Activated T-helper 17 cell treated with anti-CD3 and anti-CD28 coated beads, Interleukin-2, amount 50 U/mL, for 72 hours (primary cell): ENCODE results near the gene MYO9A. TPM values are rescaled to one million over a fixed set of nuclear protein-coding genes. Genes with fewer than 3 reads are reported as not detected.

Source experiments
- ATAC-seq: fragments of 150-1000 bp; cut with Tn5 transposase; replicated peaks from 2 replicates; pipeline ENCODE4 v1.10.0; 2021; ENCODE audit warnings: mild to moderate bottlenecking, moderate library complexity
- H3K27ac Mint-ChIP-seq: one replicate; pipeline ENCODE4 v1.8.0; 2022; ENCODE audit warnings: mixed read lengths
- H3K27me3 Mint-ChIP-seq: one replicate; pipeline ENCODE4 v1.8.0; 2022; ENCODE audit warnings: mixed read lengths
- H3K36me3 Mint-ChIP-seq: one replicate; pipeline ENCODE4 v1.8.0; 2022; ENCODE audit warnings: low read depth, mild to moderate bottlenecking, mixed read lengths
- H3K4me1 Mint-ChIP-seq: one replicate; pipeline ENCODE4 v1.8.0; 2022; ENCODE audit warnings: mixed read lengths
- H3K4me3 Mint-ChIP-seq: one replicate; pipeline ENCODE4 v1.8.0; 2022; ENCODE audit warnings: mild to moderate bottlenecking, mixed read lengths
- H3K9me3 Mint-ChIP-seq: one replicate; pipeline ENCODE4 v1.8.0; 2022; ENCODE audit warnings: mixed read lengths
- total RNA-seq, 2 donors: library from RNA; stranded (reverse); gene quantifications; one replicate each; pipeline ENCODE4 v1.2.3, GENCODE V29; 2022

The MYO9A gene
- total RNA-seq, 2 donors from 2014 or later: 20.5 to 29.3 TPM

DNA sequence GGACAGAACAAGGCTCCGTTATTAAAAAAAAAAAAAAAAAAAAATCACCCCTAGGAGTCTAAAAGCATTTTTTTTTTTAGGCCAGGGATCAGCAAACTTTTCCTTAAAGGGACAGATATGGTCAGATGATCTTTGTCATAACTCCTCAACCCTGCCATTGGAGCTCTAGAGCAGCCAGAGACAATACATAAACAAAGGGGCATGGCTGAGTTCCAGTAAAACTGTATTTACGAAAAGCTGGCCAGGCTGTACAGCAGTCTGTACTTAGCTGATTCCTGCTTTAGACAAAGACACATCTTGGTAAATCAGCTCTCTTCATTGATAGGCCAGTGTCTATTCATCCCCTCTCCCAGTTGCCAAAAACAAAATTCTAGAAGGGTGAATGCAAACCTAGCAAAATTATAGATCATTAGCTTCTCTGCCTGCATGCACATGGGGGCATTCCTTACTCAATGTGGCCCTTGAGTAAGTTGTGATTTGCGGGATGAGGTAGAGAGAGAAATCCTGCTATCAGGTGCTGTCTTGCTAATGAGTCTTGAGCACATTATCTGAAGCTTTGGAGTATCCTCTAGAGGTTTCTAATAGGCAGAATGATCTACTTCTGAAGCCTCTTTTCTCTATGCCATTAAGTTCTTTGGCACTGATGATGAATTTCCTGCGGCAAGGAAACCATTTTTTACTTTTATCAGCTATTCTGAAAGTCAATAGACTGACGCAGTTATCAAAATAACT, 35.5 kb upstream of the MYO9A start:
- Mint-ChIP-seq H3K36me3 (no peaks in the 10 kb centered on the region), H3K9me3 (no peaks in the 10 kb centered on the region), H3K4me1 (peaks cover 5% of the 10 kb centered on the region), H3K27ac (no peak overlapping the region), H3K27me3 (peaks cover 3% of the 10 kb centered on the region), H3K4me3 (no peak overlapping the region)
- ATAC-seq: no peak

DNA sequence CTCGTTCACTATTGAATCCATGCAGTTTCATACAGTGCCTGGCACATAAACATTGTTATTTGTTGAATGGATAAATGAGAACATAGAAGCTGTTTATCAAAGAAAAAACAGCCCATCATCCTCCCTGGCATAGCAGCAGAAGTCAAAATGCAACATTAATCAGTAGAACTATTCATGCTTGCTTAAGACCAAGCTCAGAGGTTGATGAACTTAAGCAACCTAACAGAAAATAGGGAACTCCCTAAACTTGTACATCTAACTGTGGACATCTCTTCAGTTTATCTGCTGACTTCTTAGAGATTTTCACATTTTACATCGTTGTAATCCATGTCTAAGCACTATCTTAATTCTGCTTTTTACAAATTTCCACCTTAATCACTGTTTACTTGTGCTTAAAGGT, 29.5 kb upstream of the MYO9A start:
- no peaks in the 10 kb centered on the region for H3K36me3 Mint-ChIP-seq
- H3K27me3 Mint-ChIP-seq: peaks cover 14% of the 10 kb centered on the region
- H3K9me3 Mint-ChIP-seq: no peaks in the 10 kb centered on the region
- H3K4me3 Mint-ChIP-seq: no peak overlapping the region
- H3K27ac Mint-ChIP-seq: no peak overlapping the region
- H3K4me1 Mint-ChIP-seq: no peaks in the 10 kb centered on the region
- no peak for ATAC-seq

DNA sequence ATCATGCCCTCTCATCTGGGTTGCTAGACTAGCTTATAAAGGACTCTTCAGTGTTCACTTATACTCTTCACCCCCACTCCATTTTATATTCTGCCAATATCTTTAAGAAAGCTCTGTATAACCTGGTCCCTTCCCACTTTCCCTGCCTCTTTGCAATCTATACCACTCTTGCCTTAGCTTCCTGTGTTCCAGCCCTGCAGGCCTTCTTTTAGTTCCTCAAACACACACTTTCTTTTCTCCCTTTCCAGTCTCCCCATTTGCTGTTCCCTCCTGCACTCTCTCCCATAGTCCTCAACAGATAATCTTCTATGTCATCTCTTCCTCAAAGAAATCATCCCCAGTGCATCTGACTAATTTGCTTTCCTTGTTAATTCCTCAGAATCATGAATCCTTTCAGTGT, 29.0 kb upstream of the MYO9A start:
- H3K27me3 Mint-ChIP-seq: peaks cover 14% of the 10 kb centered on the region
- H3K36me3 Mint-ChIP-seq: no peaks in the 10 kb centered on the region
- no peak overlapping the region for H3K27ac Mint-ChIP-seq

DNA sequence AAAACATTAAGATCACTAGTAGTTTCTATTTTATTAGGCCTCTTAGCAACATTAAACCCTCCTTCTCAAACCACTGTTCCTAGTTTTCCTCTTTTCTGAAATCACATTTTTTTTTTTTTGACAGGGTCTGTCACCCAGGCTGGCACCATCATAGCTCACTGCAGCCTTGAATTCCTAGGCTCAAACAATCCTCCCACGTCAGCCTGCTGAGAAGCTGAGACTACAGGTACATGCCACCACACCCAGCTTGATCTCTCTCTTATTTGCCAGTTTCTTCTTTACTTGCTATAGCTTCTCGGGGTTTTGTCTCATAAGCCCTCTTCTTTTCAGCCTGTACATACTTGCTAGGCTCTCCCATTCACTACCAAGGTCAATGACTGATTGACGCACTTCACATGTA, 28.3 kb upstream of the MYO9A start:
- Mint-ChIP-seq H3K9me3 (no peaks in the 10 kb centered on the region), H3K4me1 (no peaks in the 10 kb centered on the region), H3K27me3 (peaks cover 14% of the 10 kb centered on the region), H3K36me3 (no peaks in the 10 kb centered on the region), H3K27ac (no peak overlapping the region), H3K4me3 (no peak overlapping the region)
- no peak for ATAC-seq

More for the DNA sequence above, 29.0 kb upstream of the MYO9A start:
- H3K9me3 Mint-ChIP-seq: no peaks in the 10 kb centered on the region
- no peak overlapping the region for H3K4me3 Mint-ChIP-seq
- no peaks in the 10 kb centered on the region for H3K4me1 Mint-ChIP-seq
- ATAC-seq: no peak

DNA sequence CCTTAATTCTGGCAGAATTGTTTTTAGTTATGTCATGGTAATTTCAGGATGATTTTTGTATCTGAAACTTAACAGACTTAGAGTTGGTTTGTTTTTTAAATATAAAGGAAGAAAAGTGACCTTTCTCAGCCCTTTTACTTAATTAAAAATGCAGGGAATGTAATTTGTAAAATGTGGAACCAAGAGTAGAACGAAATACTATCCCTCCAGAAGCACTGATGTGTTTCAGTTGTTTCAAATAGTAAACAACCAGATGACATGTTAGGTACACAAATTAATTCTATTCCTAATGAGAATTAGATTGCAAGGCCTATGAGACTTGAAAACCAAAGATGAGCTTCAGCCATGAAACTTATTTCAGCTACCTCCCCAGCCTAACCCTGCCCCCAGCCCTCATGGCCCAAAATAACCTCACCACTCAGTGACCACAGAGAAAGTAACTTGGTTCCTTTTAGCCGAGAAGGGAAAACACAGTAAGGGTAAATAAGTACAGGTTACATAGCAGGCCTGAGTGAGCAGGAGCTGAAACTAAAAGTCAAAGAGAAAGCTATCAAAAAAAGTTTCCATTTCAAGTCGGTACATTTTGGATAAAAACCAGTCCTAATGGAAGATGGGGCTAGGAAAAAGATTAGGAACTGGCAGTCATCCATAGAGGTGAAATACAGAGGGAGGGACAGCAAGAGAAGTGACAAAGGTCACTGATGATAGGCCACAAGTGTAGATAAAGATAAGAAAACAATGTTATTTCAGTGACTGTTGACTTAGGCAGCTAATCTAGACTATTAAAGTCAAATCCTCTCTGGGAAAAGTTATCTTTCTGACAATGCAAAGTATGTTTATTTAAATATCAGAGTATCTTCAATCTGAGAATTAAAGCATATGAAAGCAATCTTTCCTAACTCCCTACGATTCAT, 23.5 kb upstream of the MYO9A start:
- Mint-ChIP-seq H3K27ac (no peak overlapping the region), H3K4me1 (no peaks in the 10 kb centered on the region), H3K27me3 (peaks cover 6% of the 10 kb centered on the region), H3K9me3 (no peaks in the 10 kb centered on the region), H3K36me3 (no peaks in the 10 kb centered on the region), H3K4me3 (no peak overlapping the region)
- peak; percentile 40 for ATAC-seq

DNA sequence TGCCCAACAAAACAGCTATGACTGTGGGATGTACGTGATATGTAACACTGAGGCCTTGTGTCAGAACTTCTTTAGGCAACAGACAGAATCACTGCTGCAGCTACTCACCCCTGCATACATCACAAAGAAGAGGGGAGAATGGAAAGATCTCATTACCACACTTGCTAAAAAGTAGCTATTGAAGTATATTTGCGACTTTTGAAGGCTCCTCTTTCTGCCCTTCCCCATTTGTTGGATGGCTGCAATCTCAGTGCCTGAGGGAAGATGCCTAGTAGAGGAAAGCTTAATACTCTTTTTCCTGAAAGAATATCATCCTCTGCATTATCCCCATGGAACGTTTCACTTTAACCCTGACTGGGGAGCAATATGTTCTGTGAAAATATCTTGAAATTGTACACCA, 22.1 kb upstream of the MYO9A start:
- Mint-ChIP-seq H3K9me3 (no peaks in the 10 kb centered on the region), H3K27ac (no peak overlapping the region), H3K4me1 (no peaks in the 10 kb centered on the region), H3K27me3 (no peaks in the 10 kb centered on the region), H3K4me3 (no peak overlapping the region), H3K36me3 (no peaks in the 10 kb centered on the region)
- no peak for ATAC-seq

DNA sequence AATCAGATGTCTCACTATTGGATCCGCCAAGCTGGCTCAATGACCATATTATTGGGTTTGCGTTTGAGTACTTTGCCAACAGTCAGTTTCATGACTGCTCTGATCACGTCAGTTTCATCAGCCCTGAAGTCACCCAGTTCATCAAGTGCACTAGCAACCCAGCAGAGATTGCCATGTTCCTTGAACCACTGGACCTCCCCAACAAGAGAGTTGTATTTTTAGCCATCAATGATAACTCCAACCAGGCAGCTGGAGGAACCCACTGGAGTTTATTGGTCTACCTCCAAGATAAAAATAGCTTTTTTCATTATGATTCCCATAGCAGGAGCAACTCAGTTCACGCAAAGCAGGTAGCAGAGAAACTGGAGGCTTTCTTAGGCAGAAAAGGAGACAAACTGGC, 21.7 kb upstream of the MYO9A start:
- Mint-ChIP-seq H3K9me3 (no peaks in the 10 kb centered on the region), H3K27me3 (no peaks in the 10 kb centered on the region), H3K4me1 (no peaks in the 10 kb centered on the region), H3K27ac (no peak overlapping the region), H3K36me3 (no peaks in the 10 kb centered on the region), H3K4me3 (no peak overlapping the region)
- ATAC-seq: no peak

DNA sequence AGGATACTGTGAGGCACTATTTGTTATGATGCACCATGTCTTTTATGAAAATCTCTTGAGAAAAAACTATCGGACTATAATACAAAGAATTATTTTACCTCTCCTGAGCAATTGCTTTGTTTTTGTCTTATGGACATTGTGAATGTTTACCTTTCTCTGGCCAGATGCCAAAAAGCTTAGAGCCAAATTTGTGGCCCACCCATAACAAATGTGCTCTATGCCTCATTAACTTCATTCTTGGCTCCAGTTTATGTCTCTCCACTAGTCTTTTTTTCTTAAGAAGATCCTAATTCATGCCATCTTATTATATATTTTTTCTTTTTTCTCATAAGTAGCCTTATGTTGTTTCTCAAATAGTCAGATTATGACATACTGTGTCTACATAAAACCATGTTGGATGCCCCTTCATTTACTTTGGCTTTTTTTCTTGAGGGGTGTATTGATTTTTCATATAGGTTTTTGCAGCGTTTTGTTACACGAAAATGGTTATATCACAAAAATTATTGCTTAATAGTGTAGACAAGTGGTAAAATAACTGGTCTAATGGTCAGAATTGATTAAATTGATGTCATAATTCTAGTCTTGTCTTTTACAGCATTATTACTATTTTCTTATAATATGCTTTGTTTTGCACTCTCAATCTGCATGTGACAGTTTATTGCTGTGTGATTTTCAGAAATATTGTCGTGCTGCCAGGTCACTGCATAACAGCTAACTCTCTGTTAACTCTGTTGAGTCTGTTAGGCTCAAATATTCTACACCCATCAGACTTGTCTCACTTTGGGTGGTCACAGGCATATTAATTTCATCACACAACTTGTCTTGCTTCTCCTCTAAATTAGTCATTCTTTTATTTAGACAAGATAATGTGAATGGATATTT, 18.5 kb upstream of the MYO9A start:
- Mint-ChIP-seq H3K36me3 (no peaks in the 10 kb centered on the region), H3K4me3 (no peak overlapping the region), H3K9me3 (no peaks in the 10 kb centered on the region), H3K27me3 (no peaks in the 10 kb centered on the region), H3K27ac (no peak overlapping the region), H3K4me1 (no peaks in the 10 kb centered on the region)
- no peak for ATAC-seq

DNA sequence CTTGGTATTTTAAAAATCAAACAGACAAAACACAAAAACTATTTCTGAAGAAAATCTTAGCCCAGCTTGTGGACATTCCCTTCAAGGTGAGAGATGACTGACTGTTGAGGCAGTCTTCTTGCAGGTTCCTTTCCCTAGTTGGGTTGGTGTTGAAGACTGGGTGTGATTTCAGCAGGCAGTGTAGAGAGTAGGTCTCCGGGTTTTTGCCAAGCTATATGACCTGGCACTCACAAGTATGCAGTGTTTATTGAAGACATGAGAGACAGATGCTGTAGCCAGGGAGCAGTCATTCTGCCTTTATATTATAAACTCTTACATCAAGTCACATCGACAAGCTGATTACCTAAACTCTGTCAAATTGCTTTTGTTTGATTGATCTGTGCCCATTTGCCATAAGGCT, 17.8 kb upstream of the MYO9A start:
- H3K36me3 Mint-ChIP-seq: no peaks in the 10 kb centered on the region
- no peak overlapping the region for H3K27ac Mint-ChIP-seq
- no peaks in the 10 kb centered on the region for H3K4me1 Mint-ChIP-seq
- no peaks in the 10 kb centered on the region for H3K27me3 Mint-ChIP-seq
- H3K9me3 Mint-ChIP-seq: no peaks in the 10 kb centered on the region
- no peak for ATAC-seq
- no peak overlapping the region for H3K4me3 Mint-ChIP-seq

DNA sequence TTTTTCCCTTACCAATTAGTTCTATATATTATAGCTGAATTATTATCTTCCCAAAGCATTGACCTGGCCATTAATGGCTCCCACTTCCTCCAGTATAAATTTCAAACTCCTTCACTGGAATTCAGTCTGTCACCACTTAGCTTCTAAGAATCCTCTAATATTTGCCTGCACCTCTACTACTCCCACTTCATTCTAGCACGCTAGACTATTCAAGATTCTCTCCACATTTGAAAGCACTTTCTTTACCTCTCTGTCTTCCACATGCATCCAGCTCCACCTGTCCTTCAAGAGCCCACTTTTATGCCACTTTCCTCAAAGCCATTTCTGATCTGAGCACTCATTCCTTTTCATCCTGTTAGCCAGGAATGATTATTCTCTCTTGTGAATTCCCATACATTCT, 15.3 kb upstream of the MYO9A start:
- Mint-ChIP-seq H3K27ac (no peak overlapping the region), H3K27me3 (no peaks in the 10 kb centered on the region), H3K36me3 (no peaks in the 10 kb centered on the region), H3K4me3 (no peak overlapping the region), H3K9me3 (no peaks in the 10 kb centered on the region), H3K4me1 (no peaks in the 10 kb centered on the region)
- no peak for ATAC-seq

DNA sequence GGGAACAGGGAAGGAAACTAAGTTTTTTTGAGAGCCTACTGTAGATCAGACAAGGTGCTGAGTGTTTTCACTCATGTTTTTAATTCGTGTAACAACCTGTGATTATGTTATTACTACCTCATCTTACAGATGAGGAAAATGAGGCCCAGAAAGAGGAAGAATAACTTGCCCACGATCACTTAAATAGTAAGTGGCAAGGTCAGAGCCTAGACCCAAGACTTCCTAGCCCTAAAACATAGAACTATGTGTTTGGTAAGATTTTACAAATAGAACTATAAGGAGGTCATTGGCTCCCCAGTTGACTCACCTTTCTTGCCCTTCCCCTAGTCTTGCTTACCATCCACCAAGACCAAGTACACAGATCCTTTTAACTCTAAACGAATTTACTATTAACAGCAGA, 14.0 kb upstream of the MYO9A start:
- no peak overlapping the region for H3K27ac Mint-ChIP-seq
- no peak overlapping the region for H3K4me3 Mint-ChIP-seq
- no peaks in the 10 kb centered on the region for H3K36me3 Mint-ChIP-seq
- H3K27me3 Mint-ChIP-seq: no peaks in the 10 kb centered on the region
- H3K4me1 Mint-ChIP-seq: no peaks in the 10 kb centered on the region
- H3K9me3 Mint-ChIP-seq: no peaks in the 10 kb centered on the region
- no peak for ATAC-seq

DNA sequence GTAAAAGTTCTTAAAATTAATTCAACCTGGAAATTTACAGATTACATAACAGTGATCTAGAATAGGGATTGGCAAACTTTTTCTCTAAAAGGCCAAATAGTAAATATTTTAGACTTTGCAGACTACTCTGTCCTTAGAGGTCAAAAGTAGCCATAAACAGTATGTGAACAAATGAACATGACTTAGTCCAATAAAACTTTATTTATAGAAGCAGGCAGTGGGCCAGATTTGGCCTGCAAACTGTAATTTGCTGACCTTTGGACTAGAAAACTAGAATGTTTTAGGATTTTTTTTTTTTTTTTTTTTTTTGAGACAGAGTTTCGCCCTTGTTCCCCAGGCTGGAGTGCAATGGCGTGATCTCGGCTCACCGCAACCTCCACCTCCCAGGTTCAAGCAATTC, 12.3 kb upstream of the MYO9A start:
- H3K27me3 Mint-ChIP-seq: no peaks in the 10 kb centered on the region
- no peak overlapping the region for H3K4me3 Mint-ChIP-seq
- no peak for ATAC-seq
- H3K36me3 Mint-ChIP-seq: no peaks in the 10 kb centered on the region
- H3K9me3 Mint-ChIP-seq: no peaks in the 10 kb centered on the region
- no peak overlapping the region for H3K27ac Mint-ChIP-seq
- H3K4me1 Mint-ChIP-seq: no peaks in the 10 kb centered on the region

DNA sequence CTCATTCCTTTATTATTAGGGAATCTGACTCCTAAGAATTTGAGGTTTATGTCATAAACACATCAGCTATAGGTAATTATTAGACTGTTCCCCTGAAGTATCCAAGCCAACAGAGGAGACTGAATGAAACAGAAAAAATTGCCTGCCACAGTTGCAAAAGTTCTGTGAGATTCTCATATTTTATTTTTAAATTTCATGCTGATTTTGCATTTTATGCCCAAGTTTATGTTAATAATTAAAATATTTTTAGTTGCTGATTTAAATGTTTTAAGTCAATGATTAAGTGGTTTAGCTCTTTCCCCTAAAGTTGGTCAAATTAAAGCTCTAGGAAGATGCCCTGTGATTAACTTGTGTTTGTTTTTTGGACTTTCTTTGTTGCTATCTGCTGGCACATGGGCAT, 10.4 kb upstream of the MYO9A start:
- no peaks in the 10 kb centered on the region for H3K36me3 Mint-ChIP-seq
- H3K9me3 Mint-ChIP-seq: no peaks in the 10 kb centered on the region
- no peak overlapping the region for H3K27ac Mint-ChIP-seq
- no peaks in the 10 kb centered on the region for H3K4me1 Mint-ChIP-seq
- ATAC-seq: no peak
- no peaks in the 10 kb centered on the region for H3K27me3 Mint-ChIP-seq
- no peak overlapping the region for H3K4me3 Mint-ChIP-seq

DNA sequence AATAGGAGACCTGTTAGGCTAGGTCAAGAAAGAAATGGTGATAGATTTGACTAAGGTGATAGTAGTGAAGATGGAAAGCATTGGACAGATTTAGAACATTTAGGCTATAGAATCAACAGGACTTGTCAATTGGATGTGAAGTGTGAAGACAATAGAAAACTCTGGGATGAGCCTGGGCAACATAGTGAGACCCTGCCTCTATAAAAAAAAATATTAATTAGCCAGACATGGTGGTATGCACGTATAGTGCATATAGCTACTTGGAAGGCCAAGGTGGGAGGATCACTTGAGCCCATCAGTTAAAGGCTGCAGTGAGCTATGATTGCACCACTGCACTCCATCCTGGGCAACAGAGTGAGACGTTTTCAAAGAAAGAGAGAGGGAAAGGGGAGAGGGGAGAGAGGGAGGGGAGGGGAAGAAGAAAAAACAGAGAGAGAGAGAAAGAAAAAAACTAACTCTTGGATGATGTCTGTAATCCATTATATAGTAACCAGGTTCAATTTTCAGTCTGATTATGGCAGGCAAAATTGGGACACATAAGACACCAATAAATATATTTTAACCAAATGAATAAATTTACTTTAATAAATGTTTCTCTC, 9.9 kb upstream of the MYO9A start:
- H3K9me3 Mint-ChIP-seq: no peaks in the 10 kb centered on the region
- no peak overlapping the region for H3K27ac Mint-ChIP-seq
- ATAC-seq: no peak
- H3K4me1 Mint-ChIP-seq: no peaks in the 10 kb centered on the region
- H3K36me3 Mint-ChIP-seq: no peaks in the 10 kb centered on the region
- no peaks in the 10 kb centered on the region for H3K27me3 Mint-ChIP-seq
- H3K4me3 Mint-ChIP-seq: no peak overlapping the region
